GM12878 (cell line): ENCODE results near the gene ZNF410. TPM values are rescaled to one million over a fixed set of nuclear protein-coding genes. Genes with fewer than 3 reads are reported as not detected.

Experiments used
- ATAC-seq: fragments of 200-7000 bp; cut with Tn5 transposase; 3 replicates; pipeline ENCODE4 v1.9.1; 2020; ENCODE audit warnings: mild to moderate bottlenecking, moderate library complexity
- BruUV-seq: library from RNA; stranded (reverse); fragments of 400-500 nt; replicated peaks from 2 replicates; lab custom pipeline; 2021; lab: Mats Ljungman, UMichigan
- CTCF ChIA-PET: fragments of 300-600 bp; sonication (Branson Sonifier 250); formaldehyde crosslinking; extraction: SDS; loops from one replicate; lab custom pipeline; 2021; ENCODE audit warnings: inconsistent platforms; lab: Yijun Ruan, JAX
- POLR2A ChIA-PET: fragments of 350-600 bp; formaldehyde crosslinking; extraction: SDS; loops from one replicate; lab custom pipeline; 2021; ENCODE audit warnings: inconsistent platforms; lab: Charles Lee
- RAD21 ChIA-PET: fragments of 300-600 bp; sonication (Branson Sonifier 250); formaldehyde crosslinking; loops from one replicate; lab custom pipeline; 2023; ENCODE audit warnings: antibody characterized with exemption; ENCODE audit not compliant: unreplicated experiment; lab: Charles Lee
- SMC1A ChIA-PET: fragments of 300-600 bp; sonication (Branson Sonifier 250); formaldehyde crosslinking; loops from one replicate; lab custom pipeline; 2023; ENCODE audit not compliant: unreplicated experiment, uncharacterized antibody; lab: Charles Lee
- DNase-seq: peaks from one replicate; pipeline ENCODE4 v3.0.0-alpha.2; 2011; ENCODE audit warnings: low read depth, low spot score
- FAIRE-seq: peaks from 3 replicates; lab custom pipeline; 2011; peaks lifted over from hg19 to GRCh38; lab: Jason Lieb, UNC
- H2AFZ ChIP-seq: 2 replicates; pipeline ENCODE4 v1.6.0; 2011; ENCODE audit warnings: low read depth, low read length, control low read depth; ENCODE audit not compliant: control insufficient read depth
- H3K27ac ChIP-seq: 2 replicates; pipeline ENCODE4 v1.5.1; 2011; ENCODE audit warnings: control low read depth; ENCODE audit not compliant: control insufficient read depth, insufficient read depth
- H3K27me3 ChIP-seq, 2 experiments: replicated peaks in 1 of 2; 2 replicates each; pipeline versions ENCODE4 v1.6.0 to v1.6.1; 2011; ENCODE audit warnings: low read length in 1 of 2; ENCODE audit not compliant: control insufficient read depth in 2 of 2, insufficient read depth in 2 of 2
- H3K36me3 ChIP-seq, 2 experiments: 2 replicates each; pipeline ENCODE4 v1.5.1; 2011; ENCODE audit warnings: low read length in 1 of 2; ENCODE audit not compliant: control insufficient read depth in 2 of 2, insufficient read depth in 2 of 2
- H3K4me1 ChIP-seq: 2 replicates; pipeline ENCODE4 v1.6.1; 2011; ENCODE audit warnings: mild to moderate bottlenecking, low read length, moderate library complexity, mixed read lengths; ENCODE audit not compliant: control insufficient read depth, insufficient read depth
- H3K4me2 ChIP-seq: 2 replicates; pipeline ENCODE4 v1.6.0; 2011; ENCODE audit warnings: control low read depth; ENCODE audit not compliant: control insufficient read depth, insufficient read depth
- H3K4me3 ChIP-seq: fragments of 200-600 bp; sonication (generic); 2 replicates; pipeline ENCODE4 v1.5.1; 2016
- H3K79me2 ChIP-seq: 2 replicates; pipeline ENCODE4 v1.6.0; 2011; ENCODE audit warnings: low read length; ENCODE audit not compliant: control insufficient read depth, insufficient read depth
- H3K9ac ChIP-seq: 2 replicates; pipeline ENCODE4 v1.8.0; 2011; ENCODE audit warnings: low read length, control low read depth, mixed read lengths; ENCODE audit not compliant: control insufficient read depth, insufficient read depth
- H3K9me3 ChIP-seq: replicated peaks from 3 replicates; pipeline ENCODE4 v1.5.1; 2011; ENCODE audit warnings: mild to moderate bottlenecking, low read length; ENCODE audit not compliant: control insufficient read depth, insufficient read depth
- H4K20me1 ChIP-seq: 2 replicates; pipeline ENCODE4 v1.6.0; 2011; ENCODE audit not compliant: control insufficient read depth, insufficient read depth
- CBX3 ChIP-seq: fragments of 200-600 bp; sonication (generic); IDR thresholded peaks from 2 replicates; pipeline ENCODE4 v1.6.1; 2016; ENCODE audit warnings: low read depth, borderline replicate concordance
- EZH2 ChIP-seq: IDR thresholded peaks from 2 replicates; pipeline ENCODE4 v1.6.1; 2012; ENCODE audit warnings: low read depth, mild to moderate bottlenecking, control low read depth, inconsistent platforms, low read length, borderline replicate concordance; ENCODE audit not compliant: control insufficient read depth
- PRDM15 ChIP-seq: fragments of 450-650 bp; formaldehyde crosslinking; IDR thresholded peaks from 2 replicates; pipeline ENCODE4 v1.4.0; 2020; ENCODE audit warnings: mild to moderate bottlenecking, moderate library complexity
- ZBTB40 ChIP-seq: fragments of 450-650 bp; IDR thresholded peaks from 2 replicates; pipeline ENCODE4 v1.6.1; 2016; ENCODE audit warnings: mild to moderate bottlenecking, moderate library complexity, borderline replicate concordance
- ZNF592 ChIP-seq: fragments of 450-650 bp; IDR thresholded peaks from 2 replicates; pipeline ENCODE4 v1.6.1; 2017; ENCODE audit warnings: mild to moderate bottlenecking, moderate library complexity
- ZNF687 ChIP-seq: fragments of 450-650 bp; IDR thresholded peaks from 2 replicates; pipeline ENCODE4 v1.6.1; 2017; ENCODE audit warnings: mild to moderate bottlenecking, moderate library complexity
- WGBS: methylation state at CpG from one replicate; pipeline ENCODE4 v1.1.6; 2016; ENCODE audit warnings: low lambda C conversion rate; ENCODE audit not compliant: insufficient replicate concordance, insufficient coverage; ENCODE audit errors: missing lambda C conversion rate; 5-methylcytosine and 5-hydroxymethylcytosine counted together
- in situ Hi-C: fragments of 300-500 bp; cut with MboI; formaldehyde crosslinking; loops from 9 replicates; pipeline ENCODE4 v1.14.3; 2018; ENCODE audit warnings: mixed read lengths
- intact Hi-C: fragments of 100-400 bp; cut with micrococcal nuclease; formaldehyde crosslinking; loops from one replicate; pipeline ENCODE4 v1.14.2; 2022; ENCODE audit not compliant: unreplicated experiment
- polyA plus RNA-seq, 11 experiments: library from polyadenylated mRNA; depleted of rRNA in 4 of 11; unstranded in 6 of 11; stranded (reverse) in 5 of 11; fragments of >200 nt; fragmentation: Nextera tagmentation in 4 of 11; fragmentation: Illumina TruSeq in 1 of 11; extraction: Ambion mirVana in 4 of 11; extraction: Trizol in 1 of 11; gene quantifications; 1 replicate in 1 of 11; 2 replicates in 10 of 11; pipeline versions ENCODE4 v1.2.1 to v1.2.3, GENCODE V29; 2011 to 2016; ENCODE audit warnings: inconsistent platforms in 2 of 11, missing spikeins in 2 of 11, low read depth in 1 of 11
- total RNA-seq, 4 experiments: library from RNA; depleted of rRNA in 3 of 4; stranded (reverse); fragments of >200 nt in 3 of 4; fragmentation: Illumina TruSeq in 1 of 4; extraction: Trizol in 1 of 4; gene quantifications; 2 replicates each; pipeline versions ENCODE4 v1.2.1 to v1.2.3, GENCODE V29; 2013 to 2021

Gene ZNF410
- total and polyA plus RNA-seq, 10 of the 15 experiments (the other 5 are each of a cell fraction or from before 2014, with no cell fraction given): 31.2 to 56.6 (median 47.7) TPM

- WGBS: 98% methylated on average over 3 of the region's 3 CpGs
- H4K20me1 ChIP-seq: no peaks in the 10 kb centered on the region
- H3K4me3 ChIP-seq: no peak overlapping the region
- CTCF ChIA-PET: interaction anchor here (1.0 kb wide), 1 partner anchor 27 kb away, joined by 3 read pairs; the partner anchor contains the start of gene ZNF410
- no TSS peak for BruUV-seq
- peaks cover 6 to 26% of the 10 kb centered on the region in 2 experiments for H3K36me3 ChIP-seq
- no peak overlapping the region for H3K9ac ChIP-seq
- no peak overlapping the region for H2AFZ ChIP-seq
- no peaks in the 10 kb centered on the region for H3K4me1 ChIP-seq
- no peaks in the 10 kb centered on the region for H3K9me3 ChIP-seq
- in situ Hi-C loops: no loop called here
- RAD21 ChIA-PET: no interaction called here
- ATAC-seq (no peak), DNase-seq (no peak), FAIRE-seq (no peak)
- intact Hi-C loops: no loop called here
- SMC1A ChIA-PET: interaction anchor here (1.1 to 1.4 kb wide), 2 partner anchors 18 to 269 kb away, joined by 3 read pairs; no protein-coding TSS in a partner anchor
- no peaks in the 10 kb centered on the region for H3K79me2 ChIP-seq
- no peak overlapping the region for H3K4me2 ChIP-seq
- POLR2A ChIA-PET: interaction anchor here (0.9 kb wide), 1 partner anchor 17 kb away, joined by 3 read pairs; no protein-coding TSS in a partner anchor
- no peak overlapping the region for H3K27ac ChIP-seq
- no peaks in the 10 kb centered on the region for H3K27me3 ChIP-seq
- TF ChIP-seq ZBTB40 (no peak), ZNF687 (no peak), CBX3 (no peak), ZNF592 (no peak), EZH2 (no peak), PRDM15 (no peak)
Observed at GRCh38 chr14:73913256-73913655, 26.6 kb downstream of the ZNF410 start.
